Ureter (tissue), 1 donor: ENCODE data around the gene TPRKB. TPM values are rescaled to one million over a fixed set of nuclear protein-coding genes. Genes with fewer than 3 reads are reported as not detected.
"Not testable (repeated sequence)": the region's sequence is repeated elsewhere in the genome, so short reads cannot be mapped to it uniquely, and the experiment has no call there.

Source experiments
- DNase-seq: peaks from one replicate; pipeline ENCODE4 v3.0.0-alpha.2; 2020; ENCODE audit warnings: low spot score
- total RNA-seq: library from RNA; stranded (reverse); gene quantifications from one replicate; pipeline ENCODE4 v1.2.4, GENCODE V29; 2023
- donor health status: DM: yes; HTN: yes; CAD: no.

The TPRKB gene
- total RNA-seq, 1 donor from 2014 or later: 28.1 TPM

DNA sequence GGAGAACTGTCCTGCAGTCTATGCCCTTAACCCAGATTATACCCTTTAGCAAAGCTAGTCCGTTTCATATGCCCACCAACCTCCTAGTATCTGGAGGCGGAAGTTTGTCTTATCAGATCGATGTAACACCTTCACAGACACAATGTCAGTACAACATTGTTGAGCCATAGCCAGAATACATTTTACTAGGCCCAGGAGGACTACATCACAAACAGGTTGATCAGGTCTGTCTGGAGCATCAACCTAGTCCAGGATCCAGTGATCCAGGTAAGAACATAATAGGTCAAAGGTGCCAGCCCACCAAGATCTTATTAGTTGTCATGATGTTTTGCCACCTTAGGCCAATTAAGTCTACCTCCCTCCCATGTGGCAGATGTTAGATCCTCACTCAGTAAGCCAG is 2.0 kb upstream of the TPRKB start:
- DNase-seq: no peak

- DNase-seq: no peak
Observed at GRCh38 chr2:73736378-73736777, 767 bp downstream of the TPRKB start.

DNA sequence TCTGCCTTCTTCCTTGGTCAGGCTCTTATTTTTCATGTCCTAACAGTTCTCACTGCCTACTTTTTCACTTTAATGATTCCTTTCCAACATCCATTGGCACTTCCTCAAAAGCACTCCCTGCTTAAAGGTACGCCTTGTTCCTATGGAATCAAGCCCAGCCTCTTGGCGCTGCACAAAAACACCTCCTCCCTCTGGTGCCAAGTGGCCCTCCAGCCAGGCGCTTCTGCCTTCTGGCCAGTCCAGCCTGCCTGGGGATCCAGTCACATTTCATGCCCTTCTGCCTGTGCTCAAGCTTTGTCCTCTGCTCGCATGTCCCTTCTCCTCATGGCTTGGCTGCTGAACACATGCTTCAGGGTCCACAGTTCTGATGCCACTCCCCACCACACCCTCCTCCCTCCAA is 6.3 kb downstream of the TPRKB start:
- DNase-seq: no peak

- DNase-seq: no peak
Observed at GRCh38 chr2:73728711-73729110, 8.4 kb downstream of the TPRKB start.

DNA sequence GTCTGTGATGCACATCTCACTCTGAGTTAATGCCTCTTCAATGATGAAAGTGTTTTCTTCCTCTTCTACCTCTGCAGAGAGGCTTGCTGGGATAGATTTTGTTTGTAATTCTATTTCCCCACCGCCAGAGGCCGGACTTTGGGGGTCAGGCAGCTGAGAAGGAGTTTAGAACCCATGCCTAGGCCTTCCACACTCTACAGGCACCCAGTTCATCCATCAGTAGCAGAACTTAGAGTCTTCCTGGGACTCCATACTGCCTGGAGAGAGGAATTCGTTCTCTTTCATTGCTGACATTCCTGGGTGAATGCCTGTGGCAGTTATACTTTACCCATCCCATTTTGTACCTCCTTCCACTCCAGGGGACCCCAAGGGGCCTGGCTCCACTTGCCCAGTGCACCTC is 9.1 kb downstream of the TPRKB start:
- no peak for DNase-seq

DNA sequence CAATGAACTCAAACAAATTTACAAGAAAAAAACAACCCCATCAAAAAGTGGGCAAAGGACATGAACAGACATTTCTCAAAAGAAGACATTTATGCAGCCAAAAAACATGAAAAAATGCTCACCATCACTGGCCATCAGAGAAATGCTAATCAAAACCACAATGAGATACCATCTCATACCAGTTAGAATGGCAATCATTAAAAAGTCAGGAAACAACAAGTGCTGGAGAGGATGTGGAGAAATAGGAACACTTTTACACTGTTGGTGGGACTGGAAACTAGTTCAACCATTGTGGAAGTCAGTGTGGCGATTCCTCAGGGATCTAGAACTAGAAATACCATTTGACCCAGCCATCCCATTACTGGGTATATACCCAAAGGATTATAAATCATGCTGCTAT is 10.5 kb downstream of the TPRKB start:
- not testable (repeated sequence) for DNase-seq

DNA sequence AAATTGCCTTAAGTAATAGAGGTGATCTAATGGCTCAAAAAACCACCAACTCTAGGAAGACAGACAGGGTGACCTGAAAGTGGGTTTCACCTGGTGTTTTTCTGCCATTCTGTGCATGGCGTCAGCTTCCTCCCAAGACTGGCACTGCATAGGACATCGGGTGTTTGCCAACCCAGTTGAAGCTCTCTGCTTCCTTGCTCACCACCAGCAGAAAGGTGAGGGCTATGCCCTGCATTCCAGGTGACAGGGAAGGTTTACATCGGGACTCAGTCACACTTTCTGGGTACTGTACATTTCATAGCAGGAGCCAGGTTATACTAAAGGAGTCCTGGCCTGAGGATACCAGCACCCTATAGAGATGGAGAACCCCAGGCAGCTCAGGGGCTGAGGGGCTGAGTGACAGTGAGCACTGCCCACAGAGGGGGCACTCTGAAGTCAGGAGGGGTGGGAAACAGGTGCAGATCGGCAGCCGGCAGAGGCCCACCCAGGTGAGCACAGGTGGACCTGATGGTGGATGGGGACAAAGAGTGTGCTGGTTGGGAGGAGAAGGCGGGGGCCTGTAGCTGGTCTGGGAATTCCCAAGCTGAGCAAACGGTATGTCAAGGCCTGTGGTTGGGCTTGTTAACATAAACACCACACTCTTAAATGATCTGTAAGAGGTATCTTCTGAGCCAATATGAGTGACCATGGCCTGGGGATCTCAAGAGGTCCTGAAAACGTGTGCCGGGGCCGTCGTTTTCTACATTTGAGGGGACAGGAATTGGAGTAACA is 18.1 kb downstream of the TPRKB start:
- no peak for DNase-seq

DNA sequence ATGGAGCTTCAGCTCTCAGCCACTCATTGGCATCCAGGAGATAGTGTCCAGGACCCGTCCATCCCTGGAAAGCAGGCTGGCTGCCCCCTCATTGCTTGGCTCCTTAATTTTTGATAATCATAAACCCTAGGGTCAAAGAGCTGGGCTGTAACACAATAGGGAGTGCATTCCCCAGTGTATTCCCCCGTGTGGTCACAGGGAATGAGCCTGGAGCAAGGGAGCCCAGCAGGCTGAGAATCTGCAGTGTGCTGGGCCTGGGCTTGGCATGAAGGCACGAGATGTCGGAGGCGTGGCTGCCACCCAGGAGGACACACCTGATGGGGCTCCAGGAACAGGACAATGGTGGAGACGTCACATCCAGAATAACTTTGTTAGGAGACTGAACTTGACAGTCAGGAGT is 18.7 kb downstream of the TPRKB start:
- DNase-seq: no peak

- DNase-seq: not testable (repeated sequence)
Observed at GRCh38 chr2:73717695-73718094, 19.4 kb downstream of the TPRKB start.

- no peak for DNase-seq
Observed at GRCh38 chr2:73717251-73717606, 19.9 kb downstream of the TPRKB start.

- no peak for DNase-seq
Observed at GRCh38 chr2:73716543-73717250, 20.4 kb downstream of the TPRKB start.

- DNase-seq: no peak
Observed at GRCh38 chr2:73714091-73714490, 23.1 kb downstream of the TPRKB start.

DNA sequence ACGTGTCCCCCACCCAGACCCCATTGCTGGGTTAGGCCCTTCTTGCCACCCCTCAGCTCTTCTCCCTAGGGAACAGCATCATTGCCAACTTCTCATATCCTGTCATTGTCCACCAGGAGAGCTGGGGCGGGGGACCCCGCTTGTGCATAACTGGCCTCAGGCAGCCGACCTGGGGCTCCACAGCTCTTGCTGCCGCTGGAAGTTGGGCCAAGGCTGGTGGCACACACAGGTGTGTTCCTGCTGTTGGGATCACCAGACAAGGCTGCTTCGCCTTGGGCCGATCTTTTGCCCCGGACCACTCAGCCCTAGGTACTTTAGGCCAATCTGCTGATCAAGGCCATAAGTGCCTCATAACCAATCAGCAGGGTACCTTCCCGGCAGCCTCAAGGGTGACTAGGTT is 28.6 kb downstream of the TPRKB start:
- DNase-seq: no peak

GRCh38 chr2:73707636-73708035 is 29.5 kb downstream of the TPRKB start:
- DNase-seq: no peak

DNA sequence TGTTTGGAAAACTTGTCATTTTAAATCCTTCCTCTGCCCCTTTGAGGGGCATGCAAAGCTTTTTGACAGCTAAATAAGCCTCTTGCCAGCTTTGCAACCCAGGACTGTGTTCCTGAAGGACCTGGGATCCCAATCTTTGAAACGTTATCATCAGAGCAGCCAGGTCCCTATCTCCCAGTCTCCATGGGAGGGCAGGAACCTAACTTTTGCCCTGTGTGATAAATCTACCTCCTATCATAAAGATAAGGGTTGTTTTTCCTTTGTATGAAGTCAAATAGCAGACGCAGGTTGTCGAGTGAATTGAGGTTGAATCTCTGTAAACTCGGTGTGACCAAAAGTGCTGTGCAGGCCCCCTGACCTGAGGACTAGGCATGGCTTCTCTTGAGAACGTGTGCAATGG is 30.1 kb downstream of the TPRKB start:
- DNase-seq: no peak

DNA sequence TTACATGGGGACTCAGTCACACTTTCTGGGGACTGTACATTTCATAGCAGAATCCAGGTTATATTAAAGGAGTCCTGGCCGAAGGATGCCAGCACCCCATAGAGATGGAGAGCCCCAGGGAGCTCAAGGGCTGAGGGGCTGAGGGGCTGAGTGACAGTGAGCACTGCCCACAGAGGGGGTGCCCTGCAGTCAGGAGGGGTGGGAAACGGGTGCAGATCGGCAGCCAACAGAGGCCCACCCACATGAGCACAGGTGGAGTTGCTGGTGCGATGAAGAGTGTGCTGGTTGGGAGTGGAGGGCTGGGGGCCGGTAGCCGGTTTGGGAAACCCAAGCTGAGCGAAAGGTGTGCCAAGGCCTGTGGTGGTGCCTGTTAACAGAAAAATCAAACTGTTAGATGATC is 32.1 kb downstream of the TPRKB start:
- no peak for DNase-seq

- DNase-seq: no peak
Observed at GRCh38 chr2:73704285-73704684, 32.9 kb downstream of the TPRKB start.

GRCh38 chr2:73703675-73704074 is 33.5 kb downstream of the TPRKB start:
- DNase-seq: no peak

DNA sequence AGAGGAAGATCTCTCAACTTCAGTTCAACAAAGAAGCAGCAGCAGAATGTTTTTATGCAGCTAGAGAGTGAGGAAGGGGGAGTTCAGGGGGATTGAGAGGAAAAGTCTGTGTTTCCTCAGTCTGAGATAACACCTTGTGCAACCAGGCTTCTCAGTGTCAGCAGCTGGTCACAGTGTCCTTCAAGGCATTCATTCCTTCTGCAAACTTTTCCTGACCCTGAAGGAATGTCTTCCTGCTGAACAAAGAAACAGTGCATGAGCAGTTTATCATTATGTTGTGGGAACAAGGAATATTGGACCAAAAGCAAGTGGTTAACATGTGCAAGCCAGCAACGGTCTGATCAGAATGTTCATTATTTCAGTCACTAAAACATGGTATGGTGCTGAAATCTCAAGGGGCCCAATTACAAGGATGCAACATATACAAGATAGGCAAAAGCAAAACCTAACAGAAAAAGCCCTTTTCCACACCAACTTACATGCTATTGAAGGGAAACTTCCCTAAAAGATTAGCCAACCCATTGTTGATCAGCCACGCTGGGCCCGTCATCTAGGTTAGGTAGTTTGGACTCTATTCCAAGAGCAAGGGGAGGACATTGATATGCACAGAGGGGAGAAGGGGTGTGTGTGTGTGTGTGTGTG is 34.2 kb downstream of the TPRKB start:
- DNase-seq: not testable (repeated sequence)

DNA sequence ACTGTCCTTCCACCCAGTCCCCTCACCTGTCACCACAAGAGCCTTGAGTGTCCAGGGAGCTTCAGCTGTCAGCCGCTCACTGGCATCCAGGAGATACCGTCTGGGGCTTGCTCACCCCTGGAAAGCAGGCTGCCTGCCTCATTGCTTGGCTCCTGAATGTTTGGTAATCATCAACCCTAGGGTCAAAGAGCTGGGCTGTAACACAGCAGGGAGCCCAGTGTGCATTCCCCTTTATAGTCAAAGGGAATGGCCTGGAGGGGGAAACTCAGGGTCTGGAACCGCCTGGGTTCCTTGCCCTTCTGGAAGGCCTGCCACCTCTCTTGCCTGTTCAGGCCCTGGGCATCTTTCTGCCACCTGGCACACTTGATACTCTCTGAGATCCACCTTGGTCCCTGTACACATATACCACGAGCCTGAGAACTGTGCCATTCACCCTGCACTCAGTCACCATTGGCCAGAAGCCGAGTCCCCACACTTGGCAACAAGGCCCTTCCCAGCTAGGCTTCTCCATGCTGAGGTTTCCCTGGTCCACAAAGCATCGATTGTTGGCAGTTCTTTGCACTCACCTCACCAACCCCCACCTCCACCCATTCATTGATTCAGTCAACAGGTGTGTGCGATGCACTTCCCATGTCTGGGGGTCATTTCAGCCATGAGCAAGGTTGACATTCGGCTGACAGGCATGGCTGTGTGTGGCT is 35.0 kb downstream of the TPRKB start:
- DNase-seq: no peak

GRCh38 chr2:73701448-73701765 is 35.7 kb downstream of the TPRKB start:
- not testable (repeated sequence) for DNase-seq

DNA sequence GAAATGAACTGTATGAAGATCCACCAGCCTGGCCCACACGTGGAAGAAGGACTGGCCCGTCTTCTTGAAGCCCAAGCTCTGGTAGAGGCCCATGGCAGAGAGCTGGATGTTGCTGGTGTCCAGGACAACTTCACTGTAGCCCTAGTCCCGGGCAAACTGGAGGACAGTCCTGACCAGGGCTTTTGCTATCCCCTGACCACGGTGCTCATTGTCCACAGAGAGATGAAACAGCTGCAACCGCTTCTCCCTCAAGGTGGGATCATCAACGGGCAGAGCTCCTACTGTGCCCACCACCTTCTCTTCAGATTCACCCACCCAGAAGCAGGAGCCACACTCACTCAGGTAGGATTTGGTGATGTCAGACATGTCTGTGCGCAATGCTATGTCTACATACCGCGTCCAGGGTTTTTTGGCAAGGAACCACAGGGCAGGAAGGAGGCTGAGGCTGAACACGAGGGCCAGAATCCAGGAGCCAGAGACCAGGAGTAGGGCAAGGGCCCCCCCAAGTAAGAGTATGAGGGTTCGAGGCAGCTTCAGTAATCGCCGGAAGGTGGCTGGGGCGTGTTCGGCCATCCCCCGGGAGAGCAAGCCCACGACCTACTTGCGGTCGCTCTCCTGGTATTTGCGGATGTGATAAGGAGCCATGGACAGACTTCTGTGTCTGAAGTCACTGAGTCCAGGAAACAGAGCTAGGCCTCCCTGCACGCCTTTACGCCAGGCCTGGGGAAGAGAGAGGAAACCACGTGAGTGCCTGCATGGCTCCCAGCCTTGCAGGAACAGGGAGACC is 36.3 kb downstream of the TPRKB start:
- DNase-seq: no peak
